HCT116 (cell line): ENCODE data around the gene ZRANB1. TPM values are rescaled to one million over a fixed set of nuclear protein-coding genes. Genes with fewer than 3 reads are reported as not detected.

Source experiments
- ATAC-seq: fragments of 200-7000 bp; cut with Tn5 transposase; 2 replicates; pipeline ENCODE4 v1.9.1; 2020; ENCODE audit warnings: mild to moderate bottlenecking, moderate library complexity
- BruUV-seq: library from RNA; stranded (reverse); fragments of 400-500 nt; replicated peaks from 2 replicates; lab custom pipeline; 2021; lab: Mats Ljungman, UMichigan
- CTCF ChIA-PET: fragments of 300-600 bp; sonication (Branson Sonifier 250); formaldehyde crosslinking; loops from one replicate; lab custom pipeline; 2021; ENCODE audit warnings: antibody characterized with exemption; lab: Charles Lee
- POLR2A ChIA-PET: fragments of 300-600, 350-600 bp; sonication (Branson Sonifier 250); formaldehyde crosslinking; loops from one replicate; lab custom pipeline; 2021; ENCODE audit warnings: antibody characterized with exemption; lab: Charles Lee
- RAD21 ChIA-PET, 2 experiments: fragments of 300-600 bp; sonication (Branson Sonifier 250); formaldehyde crosslinking; loops; one replicate each; lab custom pipeline; 2023; ENCODE audit warnings: low total read pairs in 2 of 2; ENCODE audit not compliant: uncharacterized antibody in 2 of 2, unreplicated experiment in 2 of 2, low non-redundant PET in 1 of 2; lab: Charles Lee
- DNase-seq: peaks from one replicate; pipeline ENCODE4 v3.0.0-alpha.2; 2010; ENCODE audit warnings: low read depth, low spot score
- H2AFZ ChIP-seq: fragments of 200-600 bp; shearing (Covaris generic), sonication (generic); 2 replicates; pipeline ENCODE4 v1.6.1; 2017; ENCODE audit warnings: low read depth, mixed run types, mixed read lengths, antibody characterized with exemption, low read length; ENCODE audit not compliant: poor library complexity, severe bottlenecking
- H3K27ac ChIP-seq: 2 replicates; pipeline ENCODE4 v1.5.1; 2012; ENCODE audit warnings: low read depth, low read length
- H3K27me3 ChIP-seq: fragments of 200-600 bp; sonication (generic); 2 replicates; pipeline ENCODE4 v1.6.1; 2016; ENCODE audit warnings: mixed run types, low read length, mixed read lengths; ENCODE audit not compliant: insufficient read depth
- H3K36me3 ChIP-seq, 2 experiments: fragments of 200-500 bp in 1 of 2; fragments of 200-600 bp in 1 of 2; sonication (Bioruptor generic) in 1 of 2; sonication (generic) in 1 of 2; 2 replicates each; pipeline versions ENCODE4 v1.5.1 to v1.6.1; 2014 to 2016; ENCODE audit warnings: low read length in 2 of 2, inconsistent platforms in 1 of 2, mixed read lengths in 1 of 2, mixed run types in 1 of 2; ENCODE audit not compliant: insufficient read depth in 2 of 2, control insufficient read depth in 1 of 2
- H3K4me1 ChIP-seq, 2 experiments: fragments of 200-600 bp in 1 of 2; sonication (generic) in 1 of 2; 2 replicates each; pipeline versions ENCODE4 v1.5.1 to v1.6.1; 2012 to 2017; ENCODE audit warnings: low read length in 2 of 2, inconsistent platforms in 1 of 2, mild to moderate bottlenecking in 1 of 2, mixed read lengths in 1 of 2, mixed run types in 1 of 2, moderate library complexity in 1 of 2; ENCODE audit not compliant: insufficient read depth in 2 of 2, control insufficient read depth in 1 of 2
- H3K4me2 ChIP-seq: fragments of 200-600 bp; sonication (generic); 2 replicates; pipeline ENCODE4 v1.6.1; 2017; ENCODE audit warnings: mixed run types, low read length, mixed read lengths
- H3K4me3 ChIP-seq, 2 experiments: fragments of 200-600 bp in 1 of 2; sonication (generic) in 1 of 2; replicated peaks in 1 of 2; 2 replicates each; pipeline ENCODE4 v1.5.1; 2011 to 2016; ENCODE audit warnings: low read length in 2 of 2, control low read depth in 1 of 2, low read depth in 1 of 2, mild to moderate bottlenecking in 1 of 2, mixed read lengths in 1 of 2, mixed run types in 1 of 2
- H3K79me2 ChIP-seq: fragments of 200-600 bp; sonication (generic); 2 replicates; pipeline ENCODE4 v1.6.1; 2017; ENCODE audit warnings: mild to moderate bottlenecking, mixed run types, low read length, moderate library complexity, mixed read lengths; ENCODE audit not compliant: insufficient read depth
- H3K9ac ChIP-seq: fragments of 200-600 bp; sonication (generic); 2 replicates; pipeline ENCODE4 v1.6.1; 2016; ENCODE audit warnings: low read length, mixed read lengths
- H3K9me2 ChIP-seq: fragments of 200-600 bp; sonication (generic), shearing (Covaris generic); 2 replicates; pipeline ENCODE4 v1.6.1; 2017; ENCODE audit warnings: mixed run types, mild to moderate bottlenecking, moderate library complexity; ENCODE audit not compliant: insufficient read depth
- H3K9me3 ChIP-seq, 2 experiments: fragments of 200-500 bp in 1 of 2; fragments of 200-600 bp in 1 of 2; sonication (Bioruptor generic) in 1 of 2; sonication (generic) in 1 of 2; 2 replicates each; pipeline ENCODE4 v1.6.1; 2014 to 2017; ENCODE audit warnings: low read length in 2 of 2, mixed read lengths in 2 of 2, inconsistent platforms in 1 of 2, low read depth in 1 of 2, mild to moderate bottlenecking in 1 of 2, mixed run types in 1 of 2, moderate library complexity in 1 of 2; ENCODE audit not compliant: control insufficient read depth in 1 of 2, insufficient read depth in 1 of 2
- H4K20me1 ChIP-seq: fragments of 200-600 bp; sonication (generic), shearing (Covaris generic); 2 replicates; pipeline ENCODE4 v1.6.1; 2017; ENCODE audit warnings: mixed run types, mild to moderate bottlenecking, moderate library complexity; ENCODE audit not compliant: insufficient read depth
- CEBPB ChIP-seq: IDR thresholded peaks from 2 replicates; pipeline ENCODE4 v1.6.1; 2012; ENCODE audit warnings: low read depth
- ELF1 ChIP-seq: IDR thresholded peaks from 2 replicates; pipeline ENCODE4 v1.6.1; 2012; ENCODE audit warnings: low read depth, borderline replicate concordance
- RAD21 ChIP-seq: IDR thresholded peaks from 2 replicates; pipeline ENCODE4 v1.6.1; 2012; ENCODE audit warnings: low read depth, mild to moderate bottlenecking
- SRF ChIP-seq: IDR thresholded peaks from 2 replicates; pipeline ENCODE4 v1.6.1; 2012; ENCODE audit warnings: low read depth
- TCF7L2 ChIP-seq: IDR thresholded peaks from 2 replicates; pipeline ENCODE4 v1.7.0; 2011; ENCODE audit warnings: borderline replicate concordance, inconsistent platforms; ENCODE audit not compliant: insufficient read depth, insufficient read length; ENCODE audit errors: extremely low read depth
- YY1 ChIP-seq: IDR thresholded peaks from 2 replicates; pipeline ENCODE4 v1.6.1; 2011; ENCODE audit warnings: low read length, low read depth, moderate library complexity, mild to moderate bottlenecking; ENCODE audit not compliant: insufficient replicate concordance; ENCODE audit errors: extremely low read depth
- ZFX ChIP-seq: fragments of 450-650 bp; IDR thresholded peaks from 2 replicates; pipeline ENCODE4 v1.6.1; 2017
- intact Hi-C: fragments of 100-400 bp; cut with micrococcal nuclease; formaldehyde crosslinking; loops from 2 replicates; pipeline ENCODE4 v1.10.0; 2022
- total RNA-seq: library from RNA; stranded (reverse); gene quantifications from one replicate; pipeline ENCODE4 v1.2.1, GENCODE V29; 2021; ENCODE audit not compliant: unreplicated experiment
- TF ChIP-seq, protein P1 (sequence below), 3 experiments: fragments of 200-600 bp in 1 of 3; sonication (generic) in 1 of 3; IDR thresholded peaks in 2 of 3; conservative IDR thresholded peaks in 1 of 3; 2 replicates each; pipeline ENCODE4 v1.5.1; 2012 to 2017; ENCODE audit warnings: low read depth in 2 of 3, low read length in 2 of 3, antibody characterized with exemption in 1 of 3, borderline replicate concordance in 1 of 3, control low read depth in 1 of 3, mild to moderate bottlenecking in 1 of 3, mixed read lengths in 1 of 3, mixed run types in 1 of 3, moderate library complexity in 1 of 3; ENCODE audit not compliant: insufficient read depth in 1 of 3
- TF ChIP-seq, protein P2 (sequence below): IDR thresholded peaks from 2 replicates; pipeline ENCODE4 v1.6.1; 2012; ENCODE audit warnings: low read depth

The ZRANB1 gene
- total RNA-seq, 1 experiment from 2014 or later: 23.9 TPM

- H2AFZ ChIP-seq: no peak overlapping the region
- H3K4me3 ChIP-seq: no peak overlapping the region
- BruUV-seq: no TSS peak
- intact Hi-C loops: no loop called here
- peaks cover 95% of the 10 kb centered on the region for H3K79me2 ChIP-seq
- TF ChIP-seq YY1 (no peak), CEBPB (no peak), SRF (no peak), ELF1 (no peak), TCF7L2 (no peak), ZFX (no peak), RAD21 (no peak)
- TF ChIP-seq, protein P1, sequence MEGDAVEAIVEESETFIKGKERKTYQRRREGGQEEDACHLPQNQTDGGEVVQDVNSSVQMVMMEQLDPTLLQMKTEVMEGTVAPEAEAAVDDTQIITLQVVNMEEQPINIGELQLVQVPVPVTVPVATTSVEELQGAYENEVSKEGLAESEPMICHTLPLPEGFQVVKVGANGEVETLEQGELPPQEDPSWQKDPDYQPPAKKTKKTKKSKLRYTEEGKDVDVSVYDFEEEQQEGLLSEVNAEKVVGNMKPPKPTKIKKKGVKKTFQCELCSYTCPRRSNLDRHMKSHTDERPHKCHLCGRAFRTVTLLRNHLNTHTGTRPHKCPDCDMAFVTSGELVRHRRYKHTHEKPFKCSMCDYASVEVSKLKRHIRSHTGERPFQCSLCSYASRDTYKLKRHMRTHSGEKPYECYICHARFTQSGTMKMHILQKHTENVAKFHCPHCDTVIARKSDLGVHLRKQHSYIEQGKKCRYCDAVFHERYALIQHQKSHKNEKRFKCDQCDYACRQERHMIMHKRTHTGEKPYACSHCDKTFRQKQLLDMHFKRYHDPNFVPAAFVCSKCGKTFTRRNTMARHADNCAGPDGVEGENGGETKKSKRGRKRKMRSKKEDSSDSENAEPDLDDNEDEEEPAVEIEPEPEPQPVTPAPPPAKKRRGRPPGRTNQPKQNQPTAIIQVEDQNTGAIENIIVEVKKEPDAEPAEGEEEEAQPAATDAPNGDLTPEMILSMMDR (IDR thresholded peaks at IDR 0.05 in 2 of 3, conservative IDR thresholded peaks at IDR 0.05 in 1 of 3; ENCODE audit: borderline replicate concordance in 1 of 3, insufficient read depth in 1 of 3, low read depth in 2 of 3, low read length in 2 of 3): no peak
- TF ChIP-seq, protein P2, sequence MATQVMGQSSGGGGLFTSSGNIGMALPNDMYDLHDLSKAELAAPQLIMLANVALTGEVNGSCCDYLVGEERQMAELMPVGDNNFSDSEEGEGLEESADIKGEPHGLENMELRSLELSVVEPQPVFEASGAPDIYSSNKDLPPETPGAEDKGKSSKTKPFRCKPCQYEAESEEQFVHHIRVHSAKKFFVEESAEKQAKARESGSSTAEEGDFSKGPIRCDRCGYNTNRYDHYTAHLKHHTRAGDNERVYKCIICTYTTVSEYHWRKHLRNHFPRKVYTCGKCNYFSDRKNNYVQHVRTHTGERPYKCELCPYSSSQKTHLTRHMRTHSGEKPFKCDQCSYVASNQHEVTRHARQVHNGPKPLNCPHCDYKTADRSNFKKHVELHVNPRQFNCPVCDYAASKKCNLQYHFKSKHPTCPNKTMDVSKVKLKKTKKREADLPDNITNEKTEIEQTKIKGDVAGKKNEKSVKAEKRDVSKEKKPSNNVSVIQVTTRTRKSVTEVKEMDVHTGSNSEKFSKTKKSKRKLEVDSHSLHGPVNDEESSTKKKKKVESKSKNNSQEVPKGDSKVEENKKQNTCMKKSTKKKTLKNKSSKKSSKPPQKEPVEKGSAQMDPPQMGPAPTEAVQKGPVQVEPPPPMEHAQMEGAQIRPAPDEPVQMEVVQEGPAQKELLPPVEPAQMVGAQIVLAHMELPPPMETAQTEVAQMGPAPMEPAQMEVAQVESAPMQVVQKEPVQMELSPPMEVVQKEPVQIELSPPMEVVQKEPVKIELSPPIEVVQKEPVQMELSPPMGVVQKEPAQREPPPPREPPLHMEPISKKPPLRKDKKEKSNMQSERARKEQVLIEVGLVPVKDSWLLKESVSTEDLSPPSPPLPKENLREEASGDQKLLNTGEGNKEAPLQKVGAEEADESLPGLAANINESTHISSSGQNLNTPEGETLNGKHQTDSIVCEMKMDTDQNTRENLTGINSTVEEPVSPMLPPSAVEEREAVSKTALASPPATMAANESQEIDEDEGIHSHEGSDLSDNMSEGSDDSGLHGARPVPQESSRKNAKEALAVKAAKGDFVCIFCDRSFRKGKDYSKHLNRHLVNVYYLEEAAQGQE: no peak
- H3K36me3 ChIP-seq: peaks cover 0 to 4% of the 10 kb centered on the region in 2 experiments; a peak in 1 of 4 replicates
- ChIA-PET POLR2A (no interaction called here), CTCF (no interaction called here), RAD21 (no interaction called here)
- no peak for ATAC-seq
- peaks cover 33 to 41% of the 10 kb centered on the region in 2 experiments for H3K4me1 ChIP-seq
- no peak overlapping the region for H3K4me2 ChIP-seq
- no peaks in the 10 kb centered on the region for H3K9me2 ChIP-seq
- no peak overlapping the region for H3K9ac ChIP-seq
- no peaks in the 10 kb centered on the region for H3K27me3 ChIP-seq
- DNase-seq: no peak
- no peak overlapping the region for H3K27ac ChIP-seq
- H4K20me1 ChIP-seq: no peaks in the 10 kb centered on the region
- H3K9me3 ChIP-seq: no peaks in the 10 kb centered on the region
These were observed 90.6 kb downstream of the ZRANB1 start for GRCh38 chr10:125032474-125033020.
